Keratinocyte (primary cell): ENCODE measurements around the gene MREG. TPM values are rescaled to one million over a fixed set of nuclear protein-coding genes. Genes with fewer than 3 reads are reported as not detected.

ENCODE experiments used
- DNase-seq: peaks from one replicate; pipeline ENCODE4 v3.0.0-alpha.2; 2011; ENCODE audit warnings: low read depth, missing footprints, low spot score
- FAIRE-seq: peaks from 2 replicates; lab custom pipeline; 2011; peaks lifted over from hg19 to GRCh38; lab: Jason Lieb, UNC
- H2AFZ ChIP-seq: 2 replicates; pipeline ENCODE4 v1.6.0; 2012; ENCODE audit warnings: low read length, control low read depth, inconsistent platforms; ENCODE audit not compliant: control insufficient read depth
- H3K27ac ChIP-seq: 2 replicates; pipeline ENCODE4 v1.5.1; 2011; ENCODE audit warnings: low read length; ENCODE audit not compliant: control insufficient read depth, insufficient read depth
- H3K27me3 ChIP-seq: 3 replicates; pipeline ENCODE4 v1.6.0; 2011; ENCODE audit warnings: low read length; ENCODE audit not compliant: control insufficient read depth, insufficient read depth; ENCODE audit errors: extremely low read depth
- H3K36me3 ChIP-seq, 2 experiments: 2 replicates in 1 of 2; 3 replicates in 1 of 2; pipeline ENCODE4 v1.5.1; 2011; ENCODE audit warnings: low read length in 2 of 2, mild to moderate bottlenecking in 1 of 2; ENCODE audit not compliant: control insufficient read depth in 2 of 2, insufficient read depth in 2 of 2; ENCODE audit errors: extremely low read depth in 1 of 2
- H3K4me1 ChIP-seq: 3 replicates; pipeline ENCODE4 v1.5.1; 2011; ENCODE audit warnings: low read length; ENCODE audit not compliant: control insufficient read depth, insufficient read depth; ENCODE audit errors: extremely low read depth
- H3K4me2 ChIP-seq: 3 replicates; pipeline ENCODE4 v1.6.0; 2011; ENCODE audit warnings: low read depth, low read length; ENCODE audit not compliant: control insufficient read depth, insufficient read depth; ENCODE audit errors: extremely low read depth
- H3K4me3 ChIP-seq, 3 experiments: fragments of 200-600 bp in 1 of 3; sonication (generic) in 1 of 3; 2 replicates in 2 of 3; 3 replicates in 1 of 3; pipeline ENCODE4 v1.5.1; 2011 to 2016; ENCODE audit warnings: low read length in 3 of 3, mild to moderate bottlenecking in 3 of 3, control low read depth in 2 of 3, inconsistent platforms in 1 of 3, low read depth in 1 of 3, mixed read lengths in 1 of 3, mixed run types in 1 of 3, moderate library complexity in 1 of 3; ENCODE audit not compliant: control insufficient read depth in 2 of 3, insufficient read depth in 2 of 3; ENCODE audit errors: extremely low read depth in 1 of 3
- H3K79me2 ChIP-seq: 2 replicates; pipeline ENCODE4 v1.6.0; 2012; ENCODE audit warnings: low read length; ENCODE audit not compliant: control insufficient read depth, insufficient read depth
- H3K9ac ChIP-seq: 3 replicates; pipeline ENCODE4 v1.6.0; 2011; ENCODE audit warnings: low read length; ENCODE audit not compliant: control insufficient read depth, insufficient read depth; ENCODE audit errors: extremely low read depth
- H3K9me1 ChIP-seq: 3 replicates; pipeline ENCODE4 v1.6.0; 2011; ENCODE audit warnings: low read length; ENCODE audit not compliant: control insufficient read depth, insufficient read depth; ENCODE audit errors: extremely low read depth
- H3K9me3 ChIP-seq: 2 replicates; pipeline ENCODE4 v1.5.1; 2012; ENCODE audit warnings: low read depth, low read length; ENCODE audit not compliant: control insufficient read depth
- H4K20me1 ChIP-seq: 3 replicates; pipeline ENCODE4 v1.6.0; 2011; ENCODE audit warnings: low read length; ENCODE audit not compliant: control insufficient read depth, insufficient read depth; ENCODE audit errors: extremely low read depth
- EZH2 ChIP-seq: IDR thresholded peaks from one replicate; pipeline ENCODE4 v1.6.1; 2012; ENCODE audit warnings: inconsistent platforms, mild to moderate bottlenecking, low read length, moderate library complexity
- dilution Hi-C: fragments of 300-500 bp; cut with MboI; formaldehyde crosslinking; loops from one replicate; pipeline ENCODE4 v1.7.0; 2020; ENCODE audit warnings: low sequenced_read_pairs; ENCODE audit not compliant: extremely low pct_ligation_motif_present
- polyA plus RNA-seq, 5 experiments: library from polyadenylated mRNA; depleted of rRNA in 3 of 5; stranded (reverse) in 3 of 5; stranded (forward) in 1 of 5; unstranded in 1 of 5; fragments of >200 nt; gene quantifications; 1 replicate in 1 of 5; 2 replicates in 3 of 5; 3 replicates in 1 of 5; pipeline versions ENCODE4 v1.2.1 to v1.2.3, GENCODE V29; 2011 to 2012; ENCODE audit warnings: missing spikeins in 2 of 5, low read depth in 1 of 5, low replicate concordance in 1 of 5
- TF ChIP-seq, protein P1 (sequence below), 3 experiments: IDR thresholded peaks in 1 of 3; conservative IDR thresholded peaks in 1 of 3; optimal IDR thresholded peaks in 1 of 3; 2 replicates in 2 of 3; 3 replicates in 1 of 3; pipeline versions ENCODE3 to v1.5.1; 2011; ENCODE audit warnings: low read length in 3 of 3, mild to moderate bottlenecking in 3 of 3, moderate library complexity in 2 of 3, control low read depth in 1 of 3, inconsistent platforms in 1 of 3; ENCODE audit not compliant: insufficient read depth in 2 of 3; ENCODE audit errors: extremely low read depth in 1 of 3

Gene MREG
- polyA plus RNA-seq, 1 donor (not counting 4 experiments of a cell fraction or from before 2014, with no cell fraction given), result 32.9 TPM

DNA sequence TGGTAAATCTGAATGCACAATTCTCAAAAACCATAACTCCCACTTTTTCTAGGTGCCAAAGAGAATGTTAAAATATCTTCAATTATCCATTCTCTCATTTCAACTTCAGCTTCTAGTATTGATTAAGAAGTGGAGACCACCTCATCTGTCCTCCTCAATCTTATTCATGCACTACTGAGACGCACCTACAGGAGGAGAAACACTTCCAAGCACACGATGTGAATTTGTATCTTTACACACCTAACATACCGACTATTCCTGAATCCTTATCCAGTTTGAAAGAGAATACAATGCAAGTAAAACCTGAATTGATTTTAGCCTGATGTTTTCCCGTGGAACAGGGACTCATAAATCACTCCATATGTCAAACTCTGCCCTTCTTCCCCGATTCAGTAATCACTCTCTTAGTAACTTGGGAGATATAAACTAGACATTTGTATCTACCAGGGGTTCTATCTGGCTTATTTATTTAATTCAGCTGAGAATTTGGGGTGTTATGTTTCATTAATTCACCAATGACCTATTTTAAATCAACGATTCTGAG, 101.0 kb downstream of the MREG start:
- Histone ChIP-seq H3K9me1 (no peaks in the 10 kb centered on the region), H3K4me3 (no peak overlapping the region), H2AFZ (no peak overlapping the region), H4K20me1 (no peaks in the 10 kb centered on the region), H3K4me2 (no peak overlapping the region), H3K27ac (no peak overlapping the region), H3K9ac (no peak overlapping the region), H3K4me1 (no peaks in the 10 kb centered on the region), H3K27me3 (no peaks in the 10 kb centered on the region), H3K9me3 (no peaks in the 10 kb centered on the region), H3K79me2 (no peaks in the 10 kb centered on the region), H3K36me3 (no peaks in the 10 kb centered on the region)
- FAIRE-seq (no peak), DNase-seq (no peak)
- dilution Hi-C loops, result no loop called here
- TF ChIP-seq EZH2, result no peak
- TF ChIP-seq, protein P1, sequence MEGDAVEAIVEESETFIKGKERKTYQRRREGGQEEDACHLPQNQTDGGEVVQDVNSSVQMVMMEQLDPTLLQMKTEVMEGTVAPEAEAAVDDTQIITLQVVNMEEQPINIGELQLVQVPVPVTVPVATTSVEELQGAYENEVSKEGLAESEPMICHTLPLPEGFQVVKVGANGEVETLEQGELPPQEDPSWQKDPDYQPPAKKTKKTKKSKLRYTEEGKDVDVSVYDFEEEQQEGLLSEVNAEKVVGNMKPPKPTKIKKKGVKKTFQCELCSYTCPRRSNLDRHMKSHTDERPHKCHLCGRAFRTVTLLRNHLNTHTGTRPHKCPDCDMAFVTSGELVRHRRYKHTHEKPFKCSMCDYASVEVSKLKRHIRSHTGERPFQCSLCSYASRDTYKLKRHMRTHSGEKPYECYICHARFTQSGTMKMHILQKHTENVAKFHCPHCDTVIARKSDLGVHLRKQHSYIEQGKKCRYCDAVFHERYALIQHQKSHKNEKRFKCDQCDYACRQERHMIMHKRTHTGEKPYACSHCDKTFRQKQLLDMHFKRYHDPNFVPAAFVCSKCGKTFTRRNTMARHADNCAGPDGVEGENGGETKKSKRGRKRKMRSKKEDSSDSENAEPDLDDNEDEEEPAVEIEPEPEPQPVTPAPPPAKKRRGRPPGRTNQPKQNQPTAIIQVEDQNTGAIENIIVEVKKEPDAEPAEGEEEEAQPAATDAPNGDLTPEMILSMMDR (optimal IDR thresholded peaks at IDR 0.05 in 1 of 3, IDR thresholded peaks at IDR 0.05 in 1 of 3, conservative IDR thresholded peaks at IDR 0.05 in 1 of 3; ENCODE audit: extremely low read depth in 1 of 3, insufficient read depth in 2 of 3, low read length in 3 of 3), result no peak

DNA sequence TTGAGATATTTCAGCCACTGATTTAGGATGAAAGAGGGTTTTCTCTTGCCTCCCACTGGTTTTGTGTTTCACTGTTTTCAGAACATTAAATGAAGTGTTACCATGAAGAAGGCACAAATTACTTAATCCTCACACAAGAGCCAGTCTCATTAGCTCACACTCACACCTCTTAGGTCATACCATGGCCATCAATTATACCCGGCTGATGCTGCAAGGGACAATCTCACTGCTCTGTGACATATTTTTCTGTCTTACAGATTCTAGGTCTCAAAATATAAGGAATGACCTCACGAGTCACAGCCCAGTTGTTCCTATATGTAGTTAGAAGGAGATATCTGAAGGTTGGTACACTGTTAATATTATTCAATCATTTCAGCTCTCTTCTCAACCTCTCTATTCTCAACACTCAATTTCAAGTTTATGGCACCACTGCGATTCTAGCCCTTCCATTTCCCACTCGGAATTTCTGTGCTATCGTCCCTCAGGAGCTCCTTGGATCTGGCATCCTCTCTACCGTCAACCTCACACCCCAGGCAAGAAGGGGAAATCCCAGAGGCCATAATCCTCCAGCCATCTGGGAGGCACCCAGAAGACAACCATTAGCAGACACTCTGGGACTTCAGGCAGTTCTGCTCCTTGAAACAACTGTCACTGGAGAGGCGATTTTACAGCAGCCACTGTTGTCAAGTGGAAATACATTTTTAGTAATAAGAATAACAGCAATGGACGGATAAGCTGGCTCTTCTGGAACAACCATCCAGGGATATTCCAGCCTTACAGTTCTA, 101.9 kb downstream of the MREG start:
- no peak for FAIRE-seq
- no peak overlapping the region for H3K4me2 ChIP-seq
- dilution Hi-C loops, result no loop called here
- no peak overlapping the region for H3K27ac ChIP-seq
- H2AFZ ChIP-seq, result no peak overlapping the region
- H3K27me3 ChIP-seq, result no peaks in the 10 kb centered on the region
- TF ChIP-seq, protein P1 (optimal IDR thresholded peaks at IDR 0.05 in 1 of 3, IDR thresholded peaks at IDR 0.05 in 1 of 3, conservative IDR thresholded peaks at IDR 0.05 in 1 of 3; ENCODE audit: extremely low read depth in 1 of 3, insufficient read depth in 2 of 3, low read length in 3 of 3), result no peak
- no peak for TF ChIP-seq EZH2
- no peaks in the 10 kb centered on the region for H3K9me1 ChIP-seq
- H3K36me3 ChIP-seq, result no peaks in the 10 kb centered on the region
- DNase-seq, result no peak
- no peak overlapping the region for H3K4me3 ChIP-seq
- H3K4me1 ChIP-seq, result no peaks in the 10 kb centered on the region
- no peak overlapping the region for H3K9ac ChIP-seq
- H4K20me1 ChIP-seq, result no peaks in the 10 kb centered on the region
- H3K9me3 ChIP-seq, result no peaks in the 10 kb centered on the region
- no peaks in the 10 kb centered on the region for H3K79me2 ChIP-seq
